ENCODE measurements around the gene NUP214.

GRCh38 chr9:131263701-131264100 lies 138.3 kb downstream of the NUP214 start:
- no peak for TF ChIP-seq SMC3 (IDR thresholded peaks at IDR 0.05; ENCODE audit: low read depth, low read length)
- no peak for TF ChIP-seq MAZ (IDR thresholded peaks at IDR 0.05; ENCODE audit: borderline replicate concordance, low read depth, low read length)
- no peak for TF ChIP-seq RAD21 (IDR thresholded peaks at IDR 0.05; ENCODE audit: low read length)
- no peak for TF ChIP-seq CTCF (conservative IDR thresholded peaks at IDR 0.05; ENCODE audit: low read depth, low read length)
- TF ChIP-seq CEBPB (IDR thresholded peaks at IDR 0.05; ENCODE audit: low read depth, low read length): no peak
- TF ChIP-seq, protein P1, sequence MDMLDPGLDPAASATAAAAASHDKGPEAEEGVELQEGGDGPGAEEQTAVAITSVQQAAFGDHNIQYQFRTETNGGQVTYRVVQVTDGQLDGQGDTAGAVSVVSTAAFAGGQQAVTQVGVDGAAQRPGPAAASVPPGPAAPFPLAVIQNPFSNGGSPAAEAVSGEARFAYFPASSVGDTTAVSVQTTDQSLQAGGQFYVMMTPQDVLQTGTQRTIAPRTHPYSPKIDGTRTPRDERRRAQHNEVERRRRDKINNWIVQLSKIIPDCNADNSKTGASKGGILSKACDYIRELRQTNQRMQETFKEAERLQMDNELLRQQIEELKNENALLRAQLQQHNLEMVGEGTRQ (IDR thresholded peaks at IDR 0.05; ENCODE audit: low read depth, low read length): no peak
- no peak for TF ChIP-seq RCOR1 (IDR thresholded peaks at IDR 0.05; ENCODE audit: insufficient replicate concordance, low read length)
- TF ChIP-seq POLR2A (IDR thresholded peaks at IDR 0.05; ENCODE audit: low read depth, low read length): no peak
- TF ChIP-seq ELK1 (IDR thresholded peaks at IDR 0.05; ENCODE audit: borderline replicate concordance, low read depth, low read length): no peak
- TF ChIP-seq MXI1 (IDR thresholded peaks at IDR 0.05; ENCODE audit: borderline replicate concordance, low read depth, low read length): no peak
- no peak for TF ChIP-seq NFE2L2 (IDR thresholded peaks at IDR 0.05; ENCODE audit: low read depth, low read length)
- TF ChIP-seq RFX5 (IDR thresholded peaks at IDR 0.05; ENCODE audit: low read depth, low read length): no peak
